SK-N-SH (cell line): Measurements from ENCODE around the gene SIPA1L2. TPM values are rescaled to one million over a fixed set of nuclear protein-coding genes. Genes with fewer than 3 reads are reported as not detected.

Experiments used
- CTCF ChIA-PET: fragments of 300-600, 350-600 bp; formaldehyde crosslinking; extraction: SDS; loops from one replicate; lab custom pipeline; 2021; lab: Yijun Ruan, JAX
- POLR2A ChIA-PET: fragments of 350-600 bp; sonication (Branson Sonifier 250); formaldehyde crosslinking; extraction: SDS; loops from one replicate; lab custom pipeline; 2020; ENCODE audit warnings: antibody characterized with exemption, inconsistent platforms; lab: Yijun Ruan, JAX
- DNase-seq: peaks from one replicate; pipeline ENCODE4 v3.0.0; 2012
- H2AFZ ChIP-seq: fragments of 200-600 bp; sonication (generic); 2 replicates; pipeline ENCODE4 v1.8.1; 2016; ENCODE audit warnings: antibody characterized with exemption, mild to moderate bottlenecking, low read depth
- H3F3A ChIP-seq: fragments of 200-600 bp; sonication (generic); replicated peaks from 2 replicates; pipeline ENCODE3; 2016; ENCODE audit warnings: antibody characterized with exemption, mild to moderate bottlenecking; ENCODE audit not compliant: insufficient read depth
- H3K27ac ChIP-seq, 2 experiments: fragments of 200-500 bp in 1 of 2; fragments of 200-600 bp in 1 of 2; sonication (Bioruptor generic) in 1 of 2; sonication (generic), shearing (Covaris generic) in 1 of 2; 2 replicates each; pipeline versions ENCODE4 v1.5.1 to v1.6.1; 2014 to 2016; ENCODE audit warnings: low read depth in 2 of 2, inconsistent platforms in 1 of 2, low read length in 1 of 2, mild to moderate bottlenecking in 1 of 2, mixed read lengths in 1 of 2
- H3K27me3 ChIP-seq: fragments of 200-600 bp; sonication (generic), shearing (Covaris generic); 2 replicates; pipeline ENCODE4 v1.6.1; 2016; ENCODE audit warnings: mixed run types; ENCODE audit not compliant: insufficient read depth
- H3K36me3 ChIP-seq, 2 experiments: fragments of 200-500 bp in 1 of 2; fragments of 200-600 bp in 1 of 2; sonication (Bioruptor generic) in 1 of 2; sonication (generic) in 1 of 2; replicated peaks in 1 of 2; 2 replicates each; pipeline versions ENCODE3 to v1.5.1; 2014 to 2016; ENCODE audit warnings: low read length in 1 of 2, mild to moderate bottlenecking in 1 of 2; ENCODE audit not compliant: insufficient read depth in 2 of 2, control insufficient read depth in 1 of 2
- H3K4me1 ChIP-seq, 2 experiments: fragments of 200-500 bp in 1 of 2; fragments of 200-600 bp in 1 of 2; sonication (Bioruptor generic) in 1 of 2; sonication (generic), shearing (Covaris generic) in 1 of 2; 2 replicates each; pipeline versions ENCODE4 v1.5.1 to v1.6.1; 2014 to 2016; ENCODE audit warnings: low read depth in 1 of 2, low read length in 1 of 2, mixed run types in 1 of 2; ENCODE audit not compliant: insufficient read depth in 2 of 2, control insufficient read depth in 1 of 2
- H3K4me2 ChIP-seq: fragments of 200-600 bp; sonication (generic), shearing (Covaris generic); 2 replicates; pipeline ENCODE4 v1.6.1; 2017; ENCODE audit warnings: mixed run types
- H3K4me3 ChIP-seq, 2 experiments: fragments of 200-500 bp in 1 of 2; fragments of 200-600 bp in 1 of 2; sonication (Bioruptor generic) in 1 of 2; sonication (generic), shearing (Covaris generic) in 1 of 2; 2 replicates each; pipeline versions ENCODE4 v1.5.1 to v1.8.1; 2014 to 2016; ENCODE audit warnings: low read depth in 2 of 2, inconsistent platforms in 1 of 2, low read length in 1 of 2, mild to moderate bottlenecking in 1 of 2, mixed read lengths in 1 of 2, moderate library complexity in 1 of 2
- H3K79me2 ChIP-seq: fragments of 200-600 bp; sonication (generic); 2 replicates; pipeline ENCODE4 v1.8.1; 2017; ENCODE audit warnings: mild to moderate bottlenecking; ENCODE audit not compliant: insufficient read depth
- H3K9ac ChIP-seq: fragments of 200-600 bp; sonication (generic); 2 replicates; pipeline ENCODE4 v1.6.1; 2017; ENCODE audit warnings: mixed run types
- H3K9me2 ChIP-seq: fragments of 200-600 bp; sonication (generic); 2 replicates; pipeline ENCODE4 v1.6.1; 2017; ENCODE audit warnings: mixed run types
- H3K9me3 ChIP-seq: fragments of 200-600 bp; sonication (generic); 2 replicates; pipeline ENCODE4 v1.6.1; 2017; ENCODE audit warnings: mixed run types, mild to moderate bottlenecking, moderate library complexity
- H4K20me1 ChIP-seq: fragments of 200-600 bp; sonication (generic); 2 replicates; pipeline ENCODE4 v1.6.1; 2017; ENCODE audit warnings: mild to moderate bottlenecking, mixed run types; ENCODE audit not compliant: insufficient read depth
- EZH2phosphoT487 ChIP-seq: fragments of 200-600 bp; sonication (generic); IDR thresholded peaks from 2 replicates; pipeline ENCODE4 v1.6.1; 2017; ENCODE audit warnings: low read depth, mixed run types, mild to moderate bottlenecking, antibody characterized with exemption, moderate library complexity, borderline replicate concordance
- FOSL2 ChIP-seq: IDR thresholded peaks from 2 replicates; pipeline ENCODE4 v1.4.0; 2012; ENCODE audit warnings: low read depth, mild to moderate bottlenecking, moderate library complexity, borderline replicate concordance
- GATA2 ChIP-seq: sonication (generic); formaldehyde crosslinking; IDR thresholded peaks from 2 replicates; pipeline ENCODE4 v1.5.0; 2020; ENCODE audit warnings: mild to moderate bottlenecking, missing genetic modification reagents
- MXI1 ChIP-seq: IDR thresholded peaks from 2 replicates; pipeline ENCODE4 v1.6.1; 2012; ENCODE audit warnings: mild to moderate bottlenecking, low read depth, low read length, improper control_type of control experiment
- NRF1 ChIP-seq: IDR thresholded peaks from 2 replicates; pipeline ENCODE4 v1.6.1; 2012; ENCODE audit warnings: low read depth, mild to moderate bottlenecking, low read length
- PBX3 ChIP-seq: IDR thresholded peaks from 2 replicates; pipeline ENCODE4; 2012
- POLR2AphosphoS5 ChIP-seq: IDR thresholded peaks from 2 replicates; pipeline ENCODE4 v1.6.1; 2012; ENCODE audit warnings: low read depth, low read length
- RAD21 ChIP-seq: IDR thresholded peaks from 2 replicates; pipeline ENCODE4 v1.6.1; 2012; ENCODE audit warnings: mild to moderate bottlenecking, low read length
- RCOR1 ChIP-seq: fragments of 150-350 bp; IDR thresholded peaks from 2 replicates; pipeline ENCODE4 v1.6.1; 2017; ENCODE audit warnings: antibody characterized with exemption, low read length
- SIN3A ChIP-seq: IDR thresholded peaks from 2 replicates; pipeline ENCODE4 v1.6.1; 2012; ENCODE audit warnings: low read depth, mild to moderate bottlenecking, low read length, moderate library complexity, borderline replicate concordance
- TAF1 ChIP-seq: IDR thresholded peaks from 2 replicates; pipeline ENCODE4 v1.6.1; 2012; ENCODE audit warnings: low read depth, mild to moderate bottlenecking, low read length, moderate library complexity, borderline replicate concordance
- USF1 ChIP-seq: IDR thresholded peaks from 2 replicates; pipeline ENCODE4 v1.4.0; 2012; ENCODE audit warnings: low read depth, borderline replicate concordance
- WGBS: methylation state at CpG from one replicate; pipeline ENCODE4 v1.1.6; 2017; ENCODE audit warnings: low lambda C conversion rate; 5-methylcytosine and 5-hydroxymethylcytosine counted together
- polyA plus RNA-seq, 3 experiments: library from polyadenylated mRNA; depleted of rRNA; stranded (reverse); fragments of >200 nt; gene quantifications; 2 replicates each; pipeline ENCODE4 v1.2.3, GENCODE V29; 2012
- TF ChIP-seq, protein P1 (sequence below): IDR thresholded peaks from 2 replicates; pipeline ENCODE4 v1.4.0; 2012; ENCODE audit warnings: low read depth
- TF ChIP-seq, protein P2 (sequence below): fragments of 200-600 bp; sonication (generic); IDR thresholded peaks from 2 replicates; pipeline ENCODE4 v1.6.1; 2017; ENCODE audit warnings: antibody characterized with exemption, mild to moderate bottlenecking, moderate library complexity
- TF ChIP-seq, protein P3 (sequence below): fragments of 150-350 bp; IDR thresholded peaks from 2 replicates; pipeline ENCODE4 v1.6.1; 2016; ENCODE audit warnings: mild to moderate bottlenecking, low read depth, low read length

SIPA1L2 gene
- polyA plus RNA-seq, 1 of the 3 experiments (the other 2 are of a cell fraction) = 0.48 TPM

DNA sequence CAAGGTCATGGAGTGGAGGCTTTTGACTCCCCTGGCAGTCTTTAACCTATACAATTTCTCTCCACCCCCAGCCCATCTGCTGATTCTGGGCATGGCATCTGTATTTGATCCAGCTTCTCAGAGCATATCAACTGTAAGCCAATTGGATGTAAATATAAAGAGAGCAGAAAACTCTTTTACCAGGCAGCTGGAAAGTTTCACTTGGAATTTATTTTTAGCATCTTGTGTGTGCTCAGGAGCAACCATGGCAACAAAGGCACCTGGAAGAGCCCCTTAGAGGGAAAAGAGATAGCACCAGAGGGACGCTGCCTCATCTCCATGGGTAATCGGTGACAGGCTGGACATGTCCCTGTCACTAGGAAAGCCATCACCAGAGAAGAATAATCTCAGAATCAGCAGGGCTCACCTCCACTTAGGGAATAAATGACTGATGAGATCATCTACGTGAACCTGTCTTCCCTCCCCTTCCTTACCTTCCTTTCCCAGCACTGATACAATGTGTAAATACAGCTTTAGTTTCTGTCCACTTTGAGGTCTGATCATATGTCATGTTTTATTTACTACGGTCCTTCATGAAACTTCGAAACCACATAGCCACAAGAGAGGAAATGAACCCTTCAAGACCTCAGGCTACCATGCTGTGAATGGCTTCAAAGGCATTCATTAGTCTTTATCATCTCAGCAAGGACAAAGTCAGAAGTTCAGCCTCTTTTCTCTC lies 25.3 kb upstream of the SIPA1L2 start:
- CTCF ChIA-PET = no interaction called here
- no peak for TF ChIP-seq SIN3A
- TF ChIP-seq, protein P1, sequence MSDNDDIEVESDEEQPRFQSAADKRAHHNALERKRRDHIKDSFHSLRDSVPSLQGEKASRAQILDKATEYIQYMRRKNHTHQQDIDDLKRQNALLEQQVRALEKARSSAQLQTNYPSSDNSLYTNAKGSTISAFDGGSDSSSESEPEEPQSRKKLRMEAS = no peak
- TF ChIP-seq, protein P2, sequence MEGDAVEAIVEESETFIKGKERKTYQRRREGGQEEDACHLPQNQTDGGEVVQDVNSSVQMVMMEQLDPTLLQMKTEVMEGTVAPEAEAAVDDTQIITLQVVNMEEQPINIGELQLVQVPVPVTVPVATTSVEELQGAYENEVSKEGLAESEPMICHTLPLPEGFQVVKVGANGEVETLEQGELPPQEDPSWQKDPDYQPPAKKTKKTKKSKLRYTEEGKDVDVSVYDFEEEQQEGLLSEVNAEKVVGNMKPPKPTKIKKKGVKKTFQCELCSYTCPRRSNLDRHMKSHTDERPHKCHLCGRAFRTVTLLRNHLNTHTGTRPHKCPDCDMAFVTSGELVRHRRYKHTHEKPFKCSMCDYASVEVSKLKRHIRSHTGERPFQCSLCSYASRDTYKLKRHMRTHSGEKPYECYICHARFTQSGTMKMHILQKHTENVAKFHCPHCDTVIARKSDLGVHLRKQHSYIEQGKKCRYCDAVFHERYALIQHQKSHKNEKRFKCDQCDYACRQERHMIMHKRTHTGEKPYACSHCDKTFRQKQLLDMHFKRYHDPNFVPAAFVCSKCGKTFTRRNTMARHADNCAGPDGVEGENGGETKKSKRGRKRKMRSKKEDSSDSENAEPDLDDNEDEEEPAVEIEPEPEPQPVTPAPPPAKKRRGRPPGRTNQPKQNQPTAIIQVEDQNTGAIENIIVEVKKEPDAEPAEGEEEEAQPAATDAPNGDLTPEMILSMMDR = no peak
- TF ChIP-seq RAD21 = no peak
- no peak for TF ChIP-seq NRF1
- TF ChIP-seq PBX3 = no peak
- no peak for TF ChIP-seq POLR2AphosphoS5
- no peak for TF ChIP-seq TAF1
- H3K9me2 ChIP-seq = no peaks in the 10 kb centered on the region
- no peak overlapping the region for H3K9ac ChIP-seq
- no peak overlapping the region for H2AFZ ChIP-seq
- no peak overlapping the region for H3K4me2 ChIP-seq
- no peaks in the 10 kb centered on the region for H3K9me3 ChIP-seq
- H3K27me3 ChIP-seq = no peaks in the 10 kb centered on the region
- no peaks in the 10 kb centered on the region; a peak in 1 of 4 replicates for H3K4me1 ChIP-seq
- H3F3A ChIP-seq = no peaks in the 10 kb centered on the region
- H3K4me3 ChIP-seq = no peak overlapping the region
- DNase-seq = no peak
- H4K20me1 ChIP-seq = no peaks in the 10 kb centered on the region
- H3K36me3 ChIP-seq = no peaks in the 10 kb centered on the region
- H3K27ac ChIP-seq = no peak overlapping the region
- 55% methylated on average over 5 of the region's 5 CpGs for WGBS
- H3K79me2 ChIP-seq = no peaks in the 10 kb centered on the region
- POLR2A ChIA-PET = no interaction called here

- WGBS = 46% methylated on average over 3 of the region's 3 CpGs
- Histone ChIP-seq H3K79me2 (no peaks in the 10 kb centered on the region), H2AFZ (no peak overlapping the region), H3K9ac (no peak overlapping the region), H3F3A (no peaks in the 10 kb centered on the region), H3K4me3 (no peak overlapping the region), H3K9me2 (no peaks in the 10 kb centered on the region), H3K36me3 (no peaks in the 10 kb centered on the region), H3K9me3 (no peaks in the 10 kb centered on the region), H4K20me1 (no peaks in the 10 kb centered on the region), H3K4me2 (no peak overlapping the region), H3K27ac (no peak overlapping the region), H3K27me3 (no peaks in the 10 kb centered on the region), H3K4me1 (no peaks in the 10 kb centered on the region; a peak in 1 of 4 replicates)
- ChIA-PET POLR2A (no interaction called here), CTCF (no interaction called here)
- no peak for DNase-seq
- TF ChIP-seq MXI1 (no peak), GATA2 (CRISPR knock-in tag) (no peak), USF1 (no peak), RCOR1 (no peak), EZH2phosphoT487 (no peak), FOSL2 (no peak)
- TF ChIP-seq, protein P3, sequence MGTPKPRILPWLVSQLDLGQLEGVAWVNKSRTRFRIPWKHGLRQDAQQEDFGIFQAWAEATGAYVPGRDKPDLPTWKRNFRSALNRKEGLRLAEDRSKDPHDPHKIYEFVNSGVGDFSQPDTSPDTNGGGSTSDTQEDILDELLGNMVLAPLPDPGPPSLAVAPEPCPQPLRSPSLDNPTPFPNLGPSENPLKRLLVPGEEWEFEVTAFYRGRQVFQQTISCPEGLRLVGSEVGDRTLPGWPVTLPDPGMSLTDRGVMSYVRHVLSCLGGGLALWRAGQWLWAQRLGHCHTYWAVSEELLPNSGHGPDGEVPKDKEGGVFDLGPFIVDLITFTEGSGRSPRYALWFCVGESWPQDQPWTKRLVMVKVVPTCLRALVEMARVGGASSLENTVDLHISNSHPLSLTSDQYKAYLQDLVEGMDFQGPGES = no peak
Measured at GRCh38 chr1:232653789-232654188, 23.9 kb upstream of the SIPA1L2 start.
